Keratinocyte (primary cell): ENCODE measurements around the gene ZNF648. TPM values are rescaled to one million over a fixed set of nuclear protein-coding genes. Genes with fewer than 3 reads are reported as not detected.
A peak's percentile ranks its signal among the peaks of the same experiment; 100 is the strongest.

Experiments used
- DNase-seq: peaks from one replicate; pipeline ENCODE4 v3.0.0-alpha.2; 2011; ENCODE audit warnings: low read depth, missing footprints, low spot score
- FAIRE-seq: peaks from 2 replicates; lab custom pipeline; 2011; peaks lifted over from hg19 to GRCh38; lab: Jason Lieb, UNC
- H2AFZ ChIP-seq: 2 replicates; pipeline ENCODE4 v1.6.0; 2012; ENCODE audit warnings: low read length, control low read depth, inconsistent platforms; ENCODE audit not compliant: control insufficient read depth
- H3K27ac ChIP-seq: 2 replicates; pipeline ENCODE4 v1.5.1; 2011; ENCODE audit warnings: low read length; ENCODE audit not compliant: control insufficient read depth, insufficient read depth
- H3K27me3 ChIP-seq: 3 replicates; pipeline ENCODE4 v1.6.0; 2011; ENCODE audit warnings: low read length; ENCODE audit not compliant: control insufficient read depth, insufficient read depth; ENCODE audit errors: extremely low read depth
- H3K36me3 ChIP-seq, 2 experiments: 2 replicates in 1 of 2; 3 replicates in 1 of 2; pipeline ENCODE4 v1.5.1; 2011; ENCODE audit warnings: low read length in 2 of 2, mild to moderate bottlenecking in 1 of 2; ENCODE audit not compliant: control insufficient read depth in 2 of 2, insufficient read depth in 2 of 2; ENCODE audit errors: extremely low read depth in 1 of 2
- H3K4me1 ChIP-seq: 3 replicates; pipeline ENCODE4 v1.5.1; 2011; ENCODE audit warnings: low read length; ENCODE audit not compliant: control insufficient read depth, insufficient read depth; ENCODE audit errors: extremely low read depth
- H3K4me2 ChIP-seq: 3 replicates; pipeline ENCODE4 v1.6.0; 2011; ENCODE audit warnings: low read depth, low read length; ENCODE audit not compliant: control insufficient read depth, insufficient read depth; ENCODE audit errors: extremely low read depth
- H3K4me3 ChIP-seq, 3 experiments: fragments of 200-600 bp in 1 of 3; sonication (generic) in 1 of 3; 2 replicates in 2 of 3; 3 replicates in 1 of 3; pipeline ENCODE4 v1.5.1; 2011 to 2016; ENCODE audit warnings: low read length in 3 of 3, mild to moderate bottlenecking in 3 of 3, control low read depth in 2 of 3, inconsistent platforms in 1 of 3, low read depth in 1 of 3, mixed read lengths in 1 of 3, mixed run types in 1 of 3, moderate library complexity in 1 of 3; ENCODE audit not compliant: control insufficient read depth in 2 of 3, insufficient read depth in 2 of 3; ENCODE audit errors: extremely low read depth in 1 of 3
- H3K79me2 ChIP-seq: 2 replicates; pipeline ENCODE4 v1.6.0; 2012; ENCODE audit warnings: low read length; ENCODE audit not compliant: control insufficient read depth, insufficient read depth
- H3K9ac ChIP-seq: 3 replicates; pipeline ENCODE4 v1.6.0; 2011; ENCODE audit warnings: low read length; ENCODE audit not compliant: control insufficient read depth, insufficient read depth; ENCODE audit errors: extremely low read depth
- H3K9me1 ChIP-seq: 3 replicates; pipeline ENCODE4 v1.6.0; 2011; ENCODE audit warnings: low read length; ENCODE audit not compliant: control insufficient read depth, insufficient read depth; ENCODE audit errors: extremely low read depth
- H3K9me3 ChIP-seq: 2 replicates; pipeline ENCODE4 v1.5.1; 2012; ENCODE audit warnings: low read depth, low read length; ENCODE audit not compliant: control insufficient read depth
- H4K20me1 ChIP-seq: 3 replicates; pipeline ENCODE4 v1.6.0; 2011; ENCODE audit warnings: low read length; ENCODE audit not compliant: control insufficient read depth, insufficient read depth; ENCODE audit errors: extremely low read depth
- CTCF ChIP-seq, 3 experiments: IDR thresholded peaks in 1 of 3; conservative IDR thresholded peaks in 1 of 3; optimal IDR thresholded peaks in 1 of 3; 2 replicates in 2 of 3; 3 replicates in 1 of 3; pipeline versions ENCODE3 to v1.5.1; 2011; ENCODE audit warnings: low read length in 3 of 3, mild to moderate bottlenecking in 3 of 3, moderate library complexity in 2 of 3, control low read depth in 1 of 3, inconsistent platforms in 1 of 3; ENCODE audit not compliant: insufficient read depth in 2 of 3; ENCODE audit errors: extremely low read depth in 1 of 3
- EZH2 ChIP-seq: IDR thresholded peaks from one replicate; pipeline ENCODE4 v1.6.1; 2012; ENCODE audit warnings: inconsistent platforms, mild to moderate bottlenecking, low read length, moderate library complexity
- dilution Hi-C: fragments of 300-500 bp; cut with MboI; formaldehyde crosslinking; loops from one replicate; pipeline ENCODE4 v1.7.0; 2020; ENCODE audit warnings: low sequenced_read_pairs; ENCODE audit not compliant: extremely low pct_ligation_motif_present
- polyA plus RNA-seq, 5 experiments: library from polyadenylated mRNA; depleted of rRNA in 3 of 5; stranded (reverse) in 3 of 5; stranded (forward) in 1 of 5; unstranded in 1 of 5; fragments of >200 nt; gene quantifications; 1 replicate in 1 of 5; 2 replicates in 3 of 5; 3 replicates in 1 of 5; pipeline versions ENCODE4 v1.2.1 to v1.2.3, GENCODE V29; 2011 to 2012; ENCODE audit warnings: missing spikeins in 2 of 5, low read depth in 1 of 5, low replicate concordance in 1 of 5

ZNF648 gene
- polyA plus RNA-seq, 1 donor (not counting 4 experiments of a cell fraction or from before 2014, with no cell fraction given), result not detected

- no peaks in the 10 kb centered on the region for H3K9me1 ChIP-seq
- H3K27ac ChIP-seq, result no peak overlapping the region
- no peaks in the 10 kb centered on the region for H3K79me2 ChIP-seq
- no peaks in the 10 kb centered on the region for H3K36me3 ChIP-seq
- H2AFZ ChIP-seq, result no peak overlapping the region
- FAIRE-seq (no peak), DNase-seq (no peak)
- H3K9ac ChIP-seq, result no peak overlapping the region
- H3K9me3 ChIP-seq, result no peaks in the 10 kb centered on the region
- no peak overlapping the region for H3K4me2 ChIP-seq
- dilution Hi-C loops, result no loop called here
- no peaks in the 10 kb centered on the region for H3K4me1 ChIP-seq
- TF ChIP-seq CTCF (optimal IDR thresholded peaks at IDR 0.05 in 1 of 3, IDR thresholded peaks at IDR 0.05 in 1 of 3, conservative IDR thresholded peaks at IDR 0.05 in 1 of 3; ENCODE audit: extremely low read depth in 1 of 3, insufficient read depth in 2 of 3, low read length in 3 of 3) (no peak), EZH2 (no peak)
- H3K4me3 ChIP-seq, result no peak overlapping the region
- H4K20me1 ChIP-seq, result no peaks in the 10 kb centered on the region
- peaks cover 10% of the 10 kb centered on the region for H3K27me3 ChIP-seq
These were observed 9.2 kb downstream of the ZNF648 start for GRCh38 chr1:182052355-182052754.

DNA sequence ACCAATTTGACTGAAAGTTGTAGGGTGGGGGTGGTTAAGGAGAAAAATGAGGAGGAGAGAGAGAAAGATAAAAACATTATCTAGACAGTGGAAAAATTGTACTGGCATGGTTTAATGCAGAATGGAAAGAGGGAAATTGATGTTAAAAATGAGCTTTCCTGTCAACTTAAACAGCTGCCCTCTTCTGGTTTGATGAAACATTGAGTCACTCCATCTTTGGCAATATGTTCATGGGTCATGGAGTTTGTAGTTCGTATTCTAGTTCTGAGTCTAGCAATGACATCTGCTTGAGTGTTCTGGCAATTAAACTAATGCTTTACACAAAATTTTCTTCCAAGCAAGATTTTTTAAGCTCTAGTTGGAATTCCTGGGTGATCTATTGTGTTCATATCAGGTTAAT lies 9.6 kb downstream of the ZNF648 start:
- H3K9me1 ChIP-seq, result no peaks in the 10 kb centered on the region
- no peak overlapping the region for H3K9ac ChIP-seq
- dilution Hi-C loops, result no loop called here
- H3K4me2 ChIP-seq, result no peak overlapping the region
- DNase-seq, result no peak
- no peak overlapping the region for H3K27ac ChIP-seq
- H4K20me1 ChIP-seq, result no peaks in the 10 kb centered on the region
- H3K4me1 ChIP-seq, result no peaks in the 10 kb centered on the region
- peak; percentile 29 for FAIRE-seq
- no peak overlapping the region for H2AFZ ChIP-seq
- H3K9me3 ChIP-seq, result no peaks in the 10 kb centered on the region
- no peaks in the 10 kb centered on the region for H3K36me3 ChIP-seq
- no peak overlapping the region for H3K4me3 ChIP-seq
- TF ChIP-seq EZH2 (no peak), CTCF (optimal IDR thresholded peaks at IDR 0.05 in 1 of 3, IDR thresholded peaks at IDR 0.05 in 1 of 3, conservative IDR thresholded peaks at IDR 0.05 in 1 of 3; ENCODE audit: extremely low read depth in 1 of 3, insufficient read depth in 2 of 3, low read length in 3 of 3) (no peak)
- H3K79me2 ChIP-seq, result no peaks in the 10 kb centered on the region
- peaks cover 6% of the 10 kb centered on the region for H3K27me3 ChIP-seq
